Psoas muscle (tissue), 8 donors: ENCODE results near the gene COL19A1. TPM values are rescaled to one million over a fixed set of nuclear protein-coding genes. Genes with fewer than 3 reads are reported as not detected.
"Not testable (repeated sequence)": the region's sequence is repeated elsewhere in the genome, so short reads cannot be mapped to it uniquely, and the experiment has no call there.

Source experiments
- ATAC-seq, 4 donors: fragments of 200-7000 bp; cut with Tn5 transposase; one replicate each; pipeline ENCODE4 v1.9.1; 2020; ENCODE audit warnings: moderate library complexity in 3 of 4, mild to moderate bottlenecking in 2 of 4
- DNase-seq, 2 donors: peaks; one replicate each; pipeline ENCODE4 v3.0.0-alpha.2; 2020
- H3K27ac ChIP-seq: fragments of 200-600 bp; one replicate; pipeline ENCODE4 v1.8.0; 2022
- H3K27me3 ChIP-seq, 3 donors: fragments of 200-600 bp in 1 of 3; one replicate each; pipeline versions ENCODE4 v1.6.1 to v1.8.0; 2013 to 2022; ENCODE audit warnings: low read length in 2 of 3, mild to moderate bottlenecking in 2 of 3, moderate library complexity in 1 of 3; ENCODE audit not compliant: insufficient read depth in 3 of 3
- H3K36me3 ChIP-seq, 2 donors: fragments of 200-600 bp in 1 of 2; one replicate each; pipeline versions ENCODE4 v1.6.1 to v1.8.0; 2013 to 2022; ENCODE audit warnings: low read depth in 1 of 2, mild to moderate bottlenecking in 1 of 2, moderate library complexity in 1 of 2; ENCODE audit not compliant: insufficient read depth in 1 of 2
- H3K4me1 ChIP-seq: fragments of 200-600 bp; one replicate; pipeline ENCODE4 v1.8.0; 2022
- H3K4me3 ChIP-seq: fragments of 200-600 bp; one replicate; pipeline ENCODE4 v1.8.0; 2022; ENCODE audit warnings: mild to moderate bottlenecking
- H3K9me3 ChIP-seq: fragments of 200-600 bp; one replicate; pipeline ENCODE4 v1.8.0; 2022
- CTCF ChIP-seq: fragments of 200-600 bp; IDR thresholded peaks from one replicate; pipeline ENCODE4 v1.8.0; 2022; ENCODE audit warnings: antibody characterized with exemption
- WGBS, 3 donors: extraction: QIAGEN DNeasy Blood & Tissue Kit; methylation state at CpG; one replicate each; pipeline versions ENCODE4 v1.1.6 to v1.1.7; 2013; 5-methylcytosine and 5-hydroxymethylcytosine counted together
- intact Hi-C, 2 donors: fragments of 100-400 bp; cut with DNase I; formaldehyde crosslinking; loops; one replicate each; pipeline versions ENCODE4 v1.11.0 to v1.14.2; 2022
- polyA plus RNA-seq, 3 donors: library from polyadenylated mRNA; stranded (reverse); fragments of 200-250 nt; gene quantifications; one replicate each; pipeline ENCODE4 v1.2.3, GENCODE V29; 2013
- total RNA-seq, 4 donors: library from RNA; stranded (reverse); fragmentation: NEBNext Ultra II Directional in 2 of 4; extraction: Animal tissue kit (Norgen Biotek cat#: 25700) in 2 of 4; gene quantifications; one replicate each; pipeline versions ENCODE4 v1.2.1 to v1.2.4, GENCODE V29; 2021 to 2023
- donor health status: healthy with polysubstance abuse.
- donor health status: DM: no; HTN: no; CAD: no; lungs with moderate emphysema.
- donor health status: Bipolar disorder and iron deficiency.
- donor health status: healthy.
- donor health status: DM: yes; HTN: yes; CAD: no.
- donor health status: DM: no; HTN: no; CAD: no.
- donor health status: DM: no; HTN: no; CAD: no.
- donor health status: DM: yes; HTN: yes; CAD: no.

Gene COL19A1
- total and polyA plus RNA-seq, 7 donors = 0.01 to 10.3 (median 0.33) TPM

DNA sequence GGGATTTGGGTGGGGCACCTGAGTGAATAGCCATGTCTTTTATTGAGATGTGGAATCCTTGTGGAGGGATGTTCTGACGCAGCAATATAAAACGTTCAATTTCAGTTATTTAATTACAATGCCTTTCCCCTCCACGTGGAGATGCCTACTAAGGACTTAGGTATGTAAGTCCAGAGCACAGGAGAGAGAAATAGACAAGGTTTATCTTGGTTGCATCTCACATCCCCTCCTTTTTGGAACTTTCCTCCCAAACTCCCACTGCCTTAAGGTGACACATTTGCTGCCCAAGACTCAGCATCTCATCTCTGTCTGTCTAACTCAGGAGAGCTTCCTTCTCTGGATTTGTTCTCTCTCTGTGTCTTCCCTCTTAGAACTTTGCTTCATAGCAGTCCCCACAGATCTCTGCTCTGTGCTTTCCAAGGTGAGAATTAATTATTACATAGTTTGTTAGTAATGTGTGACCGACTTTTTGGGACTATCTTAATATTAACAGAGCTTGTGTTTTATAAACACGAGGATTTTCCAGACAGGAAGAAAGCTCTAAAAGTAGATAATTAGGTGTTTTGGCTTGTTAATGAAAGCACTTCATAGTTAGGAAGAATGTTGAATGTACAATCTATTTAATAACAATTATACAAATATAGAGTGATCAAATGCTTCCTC lies 52.6 kb downstream of the COL19A1 start:
- peaks cover 13% of the 10 kb centered on the region for H3K9me3 ChIP-seq
- H3K27me3 ChIP-seq = no peaks in the 10 kb centered on the region
- H3K36me3 ChIP-seq = no peaks in the 10 kb centered on the region
- H3K4me3 ChIP-seq = no peak overlapping the region
- DNase-seq (no peak), ATAC-seq (no peak)
- no peak for TF ChIP-seq CTCF
- intact Hi-C loops = loop anchor here in 1 of 2 donors (5.0 kb wide), 1 partner anchor 33 kb away; no protein-coding TSS in a partner anchor
- 52 to 70% (median 60%) methylated on average over 5 of the region's 5 CpGs for WGBS, 3 donors
- H3K4me1 ChIP-seq = peaks cover 11% of the 10 kb centered on the region
- H3K27ac ChIP-seq = peak overlapping the region; percentile 81

GRCh38 chr6:69921066-69921465 lies 54.7 kb downstream of the COL19A1 start:
- H3K36me3 ChIP-seq, H3K4me3 ChIP-seq, intact Hi-C loops, ATAC-seq, DNase-seq, H3K4me1 ChIP-seq, H3K27ac ChIP-seq, H3K27me3 ChIP-seq: not testable (repeated sequence)
- WGBS, 3 donors = 93 to 96% (median 95%) methylated on average over 2 of the region's 2 CpGs
- peaks cover 13% of the 10 kb centered on the region for H3K9me3 ChIP-seq

DNA sequence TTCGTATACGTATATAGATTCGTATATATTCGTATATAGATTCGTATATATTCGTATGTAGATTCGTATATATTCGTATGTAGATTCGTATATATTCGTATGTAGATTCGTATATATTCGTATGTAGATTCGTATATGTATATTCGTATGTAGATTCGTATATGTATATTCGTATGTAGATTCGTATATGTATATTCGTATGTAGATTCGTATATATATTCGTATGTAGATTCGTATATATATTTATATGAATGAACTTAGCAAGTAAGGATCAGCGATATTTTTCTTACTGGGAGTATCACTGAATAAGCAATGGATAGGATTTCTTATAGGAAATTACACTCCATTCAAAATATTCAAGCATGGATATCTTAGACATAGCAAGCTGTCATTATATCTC lies 55.3 kb downstream of the COL19A1 start:
- H3K9me3 ChIP-seq = peaks cover 16% of the 10 kb centered on the region
- 93 to 96% (median 93%) methylated on average over 22 of the region's 22 CpGs for WGBS, 3 donors
- H3K4me1 ChIP-seq, H3K4me3 ChIP-seq, DNase-seq, H3K36me3 ChIP-seq, ATAC-seq, H3K27ac ChIP-seq, intact Hi-C loops, H3K27me3 ChIP-seq: not testable (repeated sequence)

DNA sequence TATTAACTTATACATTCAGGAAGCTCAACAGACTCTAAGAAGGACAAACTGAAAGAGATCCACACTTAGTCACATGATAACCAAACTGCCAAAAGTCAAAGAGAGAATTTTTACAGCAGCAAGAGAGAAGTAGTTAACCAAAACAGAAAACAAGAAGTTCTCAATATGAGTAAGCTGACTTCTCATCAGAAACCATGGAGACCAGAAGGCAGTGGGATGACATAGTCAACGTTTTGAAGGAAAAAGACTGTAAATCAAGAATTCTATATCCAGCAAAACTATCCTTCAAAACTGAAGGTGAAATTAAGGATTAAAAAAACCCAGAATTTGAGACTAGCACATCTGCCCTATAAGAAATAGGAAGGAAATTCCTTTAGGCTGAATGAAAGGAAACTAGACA lies 60.4 kb downstream of the COL19A1 start:
- ATAC-seq = no peak
- Histone ChIP-seq H3K27ac (no peak overlapping the region), H3K4me3 (no peak overlapping the region), H3K4me1 (no peaks in the 10 kb centered on the region), H3K36me3 (no peaks in the 10 kb centered on the region), H3K27me3 (no peaks in the 10 kb centered on the region), H3K9me3 (peaks cover 22% of the 10 kb centered on the region)
- intact Hi-C loops = no loop called here
- 69 to 78% (median 71%) methylated on average over 1 of the region's 1 CpG for WGBS, 3 donors
- TF ChIP-seq CTCF = no peak
- no peak for DNase-seq

DNA sequence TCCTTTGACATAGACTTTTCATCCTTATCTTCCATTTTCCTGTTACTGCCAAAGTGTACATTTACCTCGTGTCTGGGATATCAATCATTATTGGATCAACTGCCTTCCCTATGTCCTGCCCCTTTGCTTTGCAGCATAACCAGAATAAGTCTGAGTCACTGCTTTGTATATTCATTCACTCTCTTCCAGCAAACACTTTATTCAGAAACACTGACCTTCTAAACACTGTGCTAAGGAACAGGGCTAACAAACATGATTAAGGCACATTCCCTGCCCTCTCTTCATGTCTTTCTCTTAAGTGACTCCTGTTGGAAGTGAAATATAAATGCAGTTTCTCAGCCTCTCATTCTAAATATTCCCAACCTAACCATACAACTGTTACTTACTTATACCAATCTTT lies 66.9 kb downstream of the COL19A1 start:
- no peaks in the 10 kb centered on the region for H3K27me3 ChIP-seq
- no peak overlapping the region for H3K4me3 ChIP-seq
- DNase-seq (no peak), ATAC-seq (peak; percentile 60 to 76 (median 70))
- H3K36me3 ChIP-seq = no peaks in the 10 kb centered on the region
- H3K27ac ChIP-seq = peak overlapping the region; percentile 58
- 13 to 24% (median 18%) methylated on average over 1 of the region's 1 CpG for WGBS, 3 donors
- intact Hi-C loops = no loop called here
- no peaks in the 10 kb centered on the region for H3K9me3 ChIP-seq
- no peak for TF ChIP-seq CTCF
- H3K4me1 ChIP-seq = peaks cover 42% of the 10 kb centered on the region

GRCh38 chr6:69935079-69935478 lies 68.7 kb downstream of the COL19A1 start:
- Histone ChIP-seq H3K4me1 (peaks cover 42% of the 10 kb centered on the region), H3K36me3 (no peaks in the 10 kb centered on the region), H3K27me3 (no peaks in the 10 kb centered on the region), H3K27ac (no peak overlapping the region), H3K4me3 (no peak overlapping the region), H3K9me3 (no peaks in the 10 kb centered on the region)
- DNase-seq (no peak), ATAC-seq (no peak)
- intact Hi-C loops = no loop called here
- no peak for TF ChIP-seq CTCF
- 82 to 91% (median 90%) methylated on average over 1 of the region's 1 CpG for WGBS, 3 donors
